Upper lobe of left lung (tissue), 6 donors: Measurements from ENCODE around the gene PPP1R12A. TPM values are rescaled to one million over a fixed set of nuclear protein-coding genes. Genes with fewer than 3 reads are reported as not detected.

Experiments
- ATAC-seq, 2 donors: fragments of 200-7000 bp; cut with Tn5 transposase; one replicate each; pipeline ENCODE4 v1.9.1; 2022; ENCODE audit warnings: mild to moderate bottlenecking in 2 of 2, moderate library complexity in 2 of 2; ENCODE audit not compliant: low FRiP score in 2 of 2
- DNase-seq, 2 donors: peaks; one replicate each; pipeline ENCODE4 v3.0.0-alpha.2; 2019 to 2020
- H3K27ac ChIP-seq, 4 donors: fragments of 200-600 bp; sonication (generic); one replicate each; pipeline ENCODE4 v1.5.1; 2016 to 2019
- H3K27me3 ChIP-seq, 4 donors: fragments of 200-600 bp; sonication (generic); one replicate each; pipeline ENCODE4 v1.5.1; 2017 to 2019
- H3K36me3 ChIP-seq, 4 donors: fragments of 200-600 bp; sonication (generic); one replicate each; pipeline ENCODE4 v1.5.1; 2016 to 2019
- H3K4me1 ChIP-seq, 4 donors: fragments of 200-600 bp; sonication (generic); one replicate each; pipeline ENCODE4 v1.5.1; 2018 to 2019
- H3K4me3 ChIP-seq, 4 donors: fragments of 200-600 bp; sonication (generic); one replicate each; pipeline ENCODE4 v1.5.1; 2017 to 2019; ENCODE audit warnings: mild to moderate bottlenecking in 2 of 4, moderate library complexity in 1 of 4
- H3K9me3 ChIP-seq, 4 donors: fragments of 200-600 bp; sonication (generic); one replicate each; pipeline ENCODE4 v1.5.1; 2018 to 2019
- EP300 ChIP-seq, 4 donors: sonication (generic); formaldehyde crosslinking; IDR thresholded peaks; one replicate each; pipeline ENCODE4 v1.5.1; 2017; ENCODE audit warnings: antibody characterized with exemption in 4 of 4, control low read depth in 2 of 4
- POLR2A ChIP-seq, 4 donors: fragments of 450-650 bp; IDR thresholded peaks; one replicate each; pipeline ENCODE4 v1.5.1; 2016 to 2017; ENCODE audit warnings: antibody characterized with exemption in 4 of 4, mild to moderate bottlenecking in 2 of 4
- POLR2AphosphoS5 ChIP-seq, 2 donors: sonication (generic); formaldehyde crosslinking; IDR thresholded peaks; one replicate each; pipeline ENCODE4 v1.5.1; 2017; ENCODE audit warnings: antibody characterized with exemption in 2 of 2
- WGBS, 2 donors: methylation state at CpG; one replicate each; pipeline ENCODE4 v1.1.5; 2017 to 2018; 5-methylcytosine and 5-hydroxymethylcytosine counted together
- total RNA-seq, 6 donors: library from RNA; depleted of rRNA in 4 of 6; stranded (reverse); fragments of >200 nt in 4 of 6; gene quantifications; one replicate each; pipeline versions ENCODE4 v1.1.0 to v1.2.1, GENCODE V29; 2016 to 2021
- TF ChIP-seq, protein P1 (sequence below), 6 experiments: fragments of 450-650 bp in 4 of 6; fragments of 200-600 bp in 2 of 6; sonication (generic) in 2 of 6; IDR thresholded peaks; one replicate each; pipeline ENCODE4 v1.5.1; 2016 to 2019; ENCODE audit warnings: antibody characterized with exemption in 6 of 6
- donor health status: DM: no; HTN: no; CAD: no; lungs with moderate emphysema.
- donor health status: DM: no; HTN: yes; CAD: no; lungs with severe emphysema.

Gene PPP1R12A
- total RNA-seq, 6 donors from 2014 or later, result 50.7 to 234 (median 90.4) TPM

GRCh38 chr12:79938843-79939242 lies 3.9 kb upstream of the PPP1R12A start:
- no peak for ATAC-seq
- H3K4me3 ChIP-seq, result no peak overlapping the region
- 96 to 97% methylated on average over 1 of the region's 1 CpG for WGBS, 2 donors
- H3K9me3 ChIP-seq, result no peaks in the 10 kb centered on the region
- H3K36me3 ChIP-seq, result no peaks in the 10 kb centered on the region
- DNase-seq, result no peak
- peaks cover 0 to 12% (median 9%) of the 10 kb centered on the region in 4 donors for H3K4me1 ChIP-seq
- H3K27me3 ChIP-seq, result no peaks in the 10 kb centered on the region
- TF ChIP-seq, protein P1, sequence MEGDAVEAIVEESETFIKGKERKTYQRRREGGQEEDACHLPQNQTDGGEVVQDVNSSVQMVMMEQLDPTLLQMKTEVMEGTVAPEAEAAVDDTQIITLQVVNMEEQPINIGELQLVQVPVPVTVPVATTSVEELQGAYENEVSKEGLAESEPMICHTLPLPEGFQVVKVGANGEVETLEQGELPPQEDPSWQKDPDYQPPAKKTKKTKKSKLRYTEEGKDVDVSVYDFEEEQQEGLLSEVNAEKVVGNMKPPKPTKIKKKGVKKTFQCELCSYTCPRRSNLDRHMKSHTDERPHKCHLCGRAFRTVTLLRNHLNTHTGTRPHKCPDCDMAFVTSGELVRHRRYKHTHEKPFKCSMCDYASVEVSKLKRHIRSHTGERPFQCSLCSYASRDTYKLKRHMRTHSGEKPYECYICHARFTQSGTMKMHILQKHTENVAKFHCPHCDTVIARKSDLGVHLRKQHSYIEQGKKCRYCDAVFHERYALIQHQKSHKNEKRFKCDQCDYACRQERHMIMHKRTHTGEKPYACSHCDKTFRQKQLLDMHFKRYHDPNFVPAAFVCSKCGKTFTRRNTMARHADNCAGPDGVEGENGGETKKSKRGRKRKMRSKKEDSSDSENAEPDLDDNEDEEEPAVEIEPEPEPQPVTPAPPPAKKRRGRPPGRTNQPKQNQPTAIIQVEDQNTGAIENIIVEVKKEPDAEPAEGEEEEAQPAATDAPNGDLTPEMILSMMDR (IDR thresholded peaks at IDR 0.05), result no peak
- no peak for TF ChIP-seq EP300 (IDR thresholded peaks at IDR 0.05)
- no peak for TF ChIP-seq POLR2A (IDR thresholded peaks at IDR 0.05)
- TF ChIP-seq POLR2AphosphoS5 (IDR thresholded peaks at IDR 0.05), result no peak
- no peak overlapping the region for H3K27ac ChIP-seq

DNA sequence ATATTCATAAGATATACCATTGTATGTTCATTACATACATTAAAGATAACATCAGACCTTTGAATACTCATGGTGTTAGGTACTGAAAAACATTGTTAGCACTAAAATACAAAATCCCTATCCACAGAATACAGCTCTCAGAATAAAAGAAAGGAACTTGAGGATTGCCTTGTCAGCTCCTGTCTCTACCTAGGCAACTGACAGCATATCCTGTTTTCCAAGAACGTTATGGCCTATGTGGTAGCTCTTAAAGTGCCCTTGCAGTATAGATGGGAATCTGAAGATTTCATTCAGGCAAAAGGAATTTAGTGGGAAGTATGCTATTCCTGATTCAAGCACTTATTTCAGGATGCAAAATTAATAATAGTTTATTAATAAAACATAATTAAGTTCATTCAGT lies 1.8 kb upstream of the PPP1R12A start:
- Histone ChIP-seq H3K27ac (peak overlapping the region in 2 of 4 donors; percentile 98 to 99), H3K27me3 (no peaks in the 10 kb centered on the region), H3K4me3 (peak overlapping the region in 1 of 4 donors; percentile 82), H3K36me3 (no peaks in the 10 kb centered on the region), H3K4me1 (peaks cover 7 to 31% (median 14%) of the 10 kb centered on the region in 4 donors), H3K9me3 (no peaks in the 10 kb centered on the region)
- WGBS, 2 donors, result 4 to 8% methylated on average over 1 of the region's 1 CpG
- DNase-seq (no peak), ATAC-seq (no peak)
- no peak for TF ChIP-seq POLR2A (IDR thresholded peaks at IDR 0.05)
- TF ChIP-seq POLR2AphosphoS5 (IDR thresholded peaks at IDR 0.05), result no peak

- peak overlapping the region; percentile 60 to 89 (median 77) for H3K4me3 ChIP-seq
- 10 to 15% methylated on average over 10 of the region's 10 CpGs for WGBS, 2 donors
- peak overlapping the region; percentile 96 to 99 (median 98) for H3K27ac ChIP-seq
- no peak for ATAC-seq
- TF ChIP-seq POLR2A (IDR thresholded peaks at IDR 0.05), result no peak
- TF ChIP-seq, protein P1 (IDR thresholded peaks at IDR 0.05), result no peak
- no peak for TF ChIP-seq POLR2AphosphoS5 (IDR thresholded peaks at IDR 0.05)
- TF ChIP-seq EP300 (IDR thresholded peaks at IDR 0.05), result no peak
- H3K4me1 ChIP-seq, result peaks cover 10 to 40% (median 16%) of the 10 kb centered on the region in 4 donors
- no peaks in the 10 kb centered on the region for H3K9me3 ChIP-seq
- DNase-seq, result no peak
- H3K36me3 ChIP-seq, result no peaks in the 10 kb centered on the region
- H3K27me3 ChIP-seq, result no peaks in the 10 kb centered on the region
These were observed 888 bp upstream of the PPP1R12A start for GRCh38 chr12:79935624-79936345.

- ATAC-seq (peak; percentile 57 to 79), DNase-seq (peak; percentile 63 to 90)
- Histone ChIP-seq H3K27me3 (no peaks in the 10 kb centered on the region), H3K9me3 (no peaks in the 10 kb centered on the region), H3K36me3 (no peaks in the 10 kb centered on the region), H3K4me3 (peak overlapping the region; percentile 72 to 89 (median 84)), H3K27ac (peak overlapping the region; percentile 96 to 99 (median 98)), H3K4me1 (peaks cover 10 to 45% (median 16%) of the 10 kb centered on the region in 4 donors)
- TF ChIP-seq POLR2AphosphoS5 (IDR thresholded peaks at IDR 0.05), result peak in 1 of 2 donors; percentile 14
- TF ChIP-seq POLR2A (IDR thresholded peaks at IDR 0.05), result no peak
- no peak for TF ChIP-seq EP300 (IDR thresholded peaks at IDR 0.05)
- TF ChIP-seq, protein P1 (IDR thresholded peaks at IDR 0.05), result no peak
- 0% methylated on average over 13 to 22 of the region's 53 CpGs for WGBS, 2 donors
These were observed 446 bp downstream of the PPP1R12A start for GRCh38 chr12:79934281-79935020.

DNA sequence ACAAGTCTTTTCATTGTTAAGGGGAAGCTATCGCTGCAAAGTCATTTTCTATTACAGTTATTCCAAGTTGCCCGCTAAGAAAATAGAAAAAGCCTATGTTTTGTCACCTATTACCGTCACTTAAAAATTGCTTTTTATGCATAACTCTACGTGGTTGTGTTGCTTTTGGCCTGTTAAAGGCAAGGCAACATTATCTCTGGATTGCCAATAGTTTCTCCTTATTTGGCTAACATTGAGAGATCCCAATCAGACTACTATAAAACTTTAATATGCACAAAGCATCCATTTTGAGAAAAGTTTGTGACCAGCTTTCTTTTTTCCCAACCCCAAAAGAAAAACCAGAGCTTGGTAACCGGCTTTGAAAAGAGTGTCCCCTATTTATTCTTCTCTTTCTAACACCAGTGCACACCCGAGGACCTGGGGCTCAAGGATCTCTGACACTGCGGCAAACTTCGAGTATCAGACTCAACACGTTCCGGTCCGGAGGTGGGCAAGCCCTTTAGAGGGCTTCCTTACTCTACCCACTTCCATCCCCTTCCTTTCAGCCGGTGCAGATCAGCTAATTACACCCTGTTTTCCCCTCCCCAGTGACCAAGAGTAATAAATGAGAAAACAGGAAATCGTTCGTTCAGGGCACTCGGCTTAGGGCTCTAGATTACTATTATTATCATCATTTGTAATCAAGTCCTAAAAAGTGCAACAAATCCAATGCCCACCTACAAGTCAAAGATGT lies 1.2 kb downstream of the PPP1R12A start:
- Histone ChIP-seq H3K9me3 (no peaks in the 10 kb centered on the region), H3K4me1 (peaks cover 15 to 52% (median 17%) of the 10 kb centered on the region in 4 donors), H3K4me3 (peak overlapping the region; percentile 72 to 89 (median 84)), H3K27me3 (no peaks in the 10 kb centered on the region), H3K27ac (peak overlapping the region; percentile 96 to 99 (median 98)), H3K36me3 (no peaks in the 10 kb centered on the region)
- 0% methylated on average over 15 of the region's 15 CpGs for WGBS, 2 donors
- DNase-seq (no peak), ATAC-seq (peak in 1 of 2 donors; percentile 5)
- TF ChIP-seq POLR2A (IDR thresholded peaks at IDR 0.05), result no peak
- no peak for TF ChIP-seq EP300 (IDR thresholded peaks at IDR 0.05)
- no peak for TF ChIP-seq POLR2AphosphoS5 (IDR thresholded peaks at IDR 0.05)
- TF ChIP-seq, protein P1 (IDR thresholded peaks at IDR 0.05), result no peak
